IMR-90 (cell line): ENCODE data around the gene ADARB2. TPM values are rescaled to one million over a fixed set of nuclear protein-coding genes. Genes with fewer than 3 reads are reported as not detected.

ENCODE experiments used
- ATAC-seq: fragments of 200-7000 bp; cut with Tn5 transposase; 2 replicates; pipeline ENCODE4 v1.9.1; 2020; ENCODE audit warnings: low read depth, mild to moderate bottlenecking, moderate library complexity
- BruUV-seq: library from RNA; stranded (reverse); fragments of 400-500 nt; replicated peaks from 2 replicates; lab custom pipeline; 2021; lab: Mats Ljungman, UMichigan
- CTCF ChIA-PET: fragments of 300-600 bp; formaldehyde crosslinking; extraction: SDS; loops from one replicate; lab custom pipeline; 2021; ENCODE audit warnings: antibody characterized with exemption; lab: Yijun Ruan, JAX
- POLR2A ChIA-PET: fragments of 300-600 bp; sonication (Branson Sonifier 250); formaldehyde crosslinking; loops from one replicate; lab custom pipeline; 2022; ENCODE audit warnings: antibody characterized with exemption; ENCODE audit not compliant: unreplicated experiment; lab: Charles Lee
- DNase-seq: peaks from one replicate; pipeline ENCODE4 v3.0.0; 2013
- H2AFZ ChIP-seq: replicated peaks from 2 replicates; pipeline ENCODE3; 2013; ENCODE audit warnings: low read length, mild to moderate bottlenecking; ENCODE audit not compliant: poor library complexity
- H2AK5ac ChIP-seq: 2 replicates; pipeline ENCODE4 v1.6.1; 2013; ENCODE audit warnings: low read depth, low read length, inconsistent platforms
- H2AK9ac ChIP-seq: replicated peaks from 2 replicates; pipeline ENCODE3; 2013; ENCODE audit warnings: mild to moderate bottlenecking, low read depth, low read length, moderate library complexity; ENCODE audit not compliant: poor library complexity
- H2BK120ac ChIP-seq: 2 replicates; pipeline ENCODE4 v1.6.1; 2013; ENCODE audit warnings: low read depth, low read length, inconsistent platforms
- H2BK15ac ChIP-seq: 3 replicates; pipeline ENCODE4 v1.6.1; 2013; ENCODE audit warnings: low read depth, low read length, inconsistent platforms
- H2BK20ac ChIP-seq: 2 replicates; pipeline ENCODE4 v1.6.1; 2013; ENCODE audit warnings: low read depth, mild to moderate bottlenecking, inconsistent platforms, low read length, moderate library complexity
- H2BK5ac ChIP-seq: 2 replicates; pipeline ENCODE4 v1.6.1; 2013; ENCODE audit warnings: mild to moderate bottlenecking, low read depth, low read length, inconsistent platforms; ENCODE audit not compliant: poor library complexity, severe bottlenecking
- H3K14ac ChIP-seq: replicated peaks from 2 replicates; pipeline ENCODE4 v1.6.1; 2013; ENCODE audit warnings: low read depth, low read length, inconsistent platforms
- H3K18ac ChIP-seq: 2 replicates; pipeline ENCODE4 v1.6.1; 2013; ENCODE audit warnings: low read depth, low read length, control low read depth
- H3K23ac ChIP-seq: 2 replicates; pipeline ENCODE4 v1.6.1; 2013; ENCODE audit warnings: low read depth, low read length, inconsistent platforms
- H3K27ac ChIP-seq: 2 replicates; pipeline ENCODE4 v1.5.1; 2013; ENCODE audit warnings: mild to moderate bottlenecking, control low read depth, low read length; ENCODE audit not compliant: insufficient read depth
- H3K27me3 ChIP-seq: 2 replicates; pipeline ENCODE4 v1.6.1; 2013; ENCODE audit warnings: low read length; ENCODE audit not compliant: control insufficient read depth, insufficient read depth
- H3K36me3 ChIP-seq: 2 replicates; pipeline ENCODE4 v1.6.1; 2013; ENCODE audit warnings: low read length, mixed read lengths; ENCODE audit not compliant: control insufficient read depth, insufficient read depth
- H3K4ac ChIP-seq: 2 replicates; pipeline ENCODE4 v1.6.1; 2013; ENCODE audit warnings: low read depth, low read length, inconsistent platforms
- H3K4me1 ChIP-seq: 2 replicates; pipeline ENCODE4 v1.6.1; 2013; ENCODE audit warnings: low read length, mixed read lengths; ENCODE audit not compliant: control insufficient read depth, insufficient read depth
- H3K4me2 ChIP-seq: 2 replicates; pipeline ENCODE4 v1.6.1; 2013; ENCODE audit warnings: low read depth, mild to moderate bottlenecking, control low read depth, low read length, moderate library complexity
- H3K4me3 ChIP-seq: 2 replicates; pipeline ENCODE4 v1.5.1; 2013; ENCODE audit warnings: low read depth, mild to moderate bottlenecking, control low read depth, low read length, moderate library complexity; ENCODE audit not compliant: insufficient read depth
- H3K56ac ChIP-seq: 2 replicates; pipeline ENCODE4 v1.6.1; 2013; ENCODE audit warnings: low read length, inconsistent platforms; ENCODE audit not compliant: insufficient read depth; ENCODE audit errors: extremely low read depth
- H3K79me1 ChIP-seq, 2 experiments: 2 replicates each; pipeline ENCODE4 v1.6.1; 2013; ENCODE audit warnings: low read length in 2 of 2, inconsistent platforms in 1 of 2, low read depth in 1 of 2
- H3K9ac ChIP-seq: 2 replicates; pipeline ENCODE4 v1.6.1; 2013; ENCODE audit warnings: low read depth, low read length, control low read depth
- H3K9me1 ChIP-seq: 2 replicates; pipeline ENCODE4 v1.6.1; 2013; ENCODE audit warnings: low read length, inconsistent platforms; ENCODE audit not compliant: insufficient read depth
- H3K9me3 ChIP-seq: 2 replicates; pipeline ENCODE4 v1.6.1; 2013; ENCODE audit warnings: low read length; ENCODE audit not compliant: control insufficient read depth, insufficient read depth
- H4K20me1 ChIP-seq: 2 replicates; pipeline ENCODE4 v1.6.1; 2013; ENCODE audit warnings: low read length, inconsistent platforms; ENCODE audit not compliant: insufficient read depth
- H4K5ac ChIP-seq: 2 replicates; pipeline ENCODE4 v1.6.1; 2013; ENCODE audit warnings: mild to moderate bottlenecking, low read depth, low read length, control low read depth
- H4K8ac ChIP-seq, 2 experiments: 2 replicates each; pipeline ENCODE4 v1.6.1; 2013; ENCODE audit warnings: low read depth in 2 of 2, low read length in 2 of 2, control low read depth in 1 of 2, inconsistent platforms in 1 of 2
- H4K91ac ChIP-seq: 2 replicates; pipeline ENCODE4 v1.6.1; 2013; ENCODE audit warnings: low read depth, low read length, inconsistent platforms; ENCODE audit not compliant: insufficient read depth
- BHLHE40 ChIP-seq: fragments of 150-350 bp; IDR thresholded peaks from 2 replicates; pipeline ENCODE4 v1.6.1; 2016; ENCODE audit warnings: mild to moderate bottlenecking, low read depth, low read length
- CEBPB ChIP-seq: IDR thresholded peaks from 2 replicates; pipeline ENCODE4 v1.6.1; 2012; ENCODE audit warnings: low read depth, low read length, improper control_type of control experiment
- CHD1 ChIP-seq: IDR thresholded peaks from 2 replicates; pipeline ENCODE4 v1.6.1; 2012; ENCODE audit warnings: low read depth, low read length, improper control_type of control experiment
- FOS ChIP-seq: fragments of 150-350 bp; IDR thresholded peaks from 2 replicates; pipeline ENCODE4 v1.6.1; 2016; ENCODE audit warnings: low read depth, low read length
- MAFK ChIP-seq: IDR thresholded peaks from 2 replicates; pipeline ENCODE4 v1.6.1; 2012; ENCODE audit warnings: low read depth, low read length, improper control_type of control experiment
- MAZ ChIP-seq: IDR thresholded peaks from 2 replicates; pipeline ENCODE4 v1.6.1; 2012; ENCODE audit warnings: low read depth, mild to moderate bottlenecking, low read length, improper control_type of control experiment, moderate library complexity, borderline replicate concordance
- MXI1 ChIP-seq: IDR thresholded peaks from 2 replicates; pipeline ENCODE4 v1.6.1; 2012; ENCODE audit warnings: low read depth, mild to moderate bottlenecking, low read length, moderate library complexity, borderline replicate concordance
- NFE2L2 ChIP-seq: fragments of 150-350 bp; IDR thresholded peaks from 2 replicates; pipeline ENCODE4 v1.6.1; 2016; ENCODE audit warnings: low read depth, mild to moderate bottlenecking, low read length
- POLR2A ChIP-seq: IDR thresholded peaks from 2 replicates; pipeline ENCODE4 v1.6.1; 2012; ENCODE audit warnings: mild to moderate bottlenecking, low read depth, low read length
- RAD21 ChIP-seq: IDR thresholded peaks from 2 replicates; pipeline ENCODE4 v1.6.1; 2012; ENCODE audit warnings: low read length, improper control_type of control experiment
- RCOR1 ChIP-seq: IDR thresholded peaks from 2 replicates; pipeline ENCODE4 v1.6.1; 2012; ENCODE audit warnings: mild to moderate bottlenecking, low read length, improper control_type of control experiment; ENCODE audit not compliant: insufficient replicate concordance
- RFX5 ChIP-seq: IDR thresholded peaks from 2 replicates; pipeline ENCODE4 v1.8.0; 2012; ENCODE audit warnings: low read depth, mild to moderate bottlenecking, low read length, moderate library complexity
- SMC3 ChIP-seq: fragments of 150-350 bp; IDR thresholded peaks from 2 replicates; pipeline ENCODE4 v1.6.1; 2016; ENCODE audit warnings: low read depth, mild to moderate bottlenecking, antibody characterized with exemption, low read length, moderate library complexity
- WGBS, 2 experiments: methylation state at CpG; one replicate each; pipeline versions ENCODE4 v1.1.5 to v1.1.7; 2013; ENCODE audit warnings: missing lambda C conversion rate in 2 of 2; ENCODE audit not compliant: insufficient read length in 1 of 2; ENCODE audit errors: extremely low coverage in 2 of 2; 5-methylcytosine and 5-hydroxymethylcytosine counted together
- dilution Hi-C: fragments of 300-500 bp; cut with HindIII; formaldehyde crosslinking; loops from one replicate; pipeline ENCODE4 v1.14.3; 2018; ENCODE audit warnings: low sequenced_read_pairs; ENCODE audit not compliant: unreplicated experiment
- in situ Hi-C: fragments of 300-500 bp; cut with MboI; formaldehyde crosslinking; loops from 3 replicates; pipeline ENCODE4 v1.14.3; 2019; ENCODE audit warnings: low sequenced_read_pairs, inconsistent platforms, mixed read lengths
- intact Hi-C: fragments of 100-400 bp; cut with micrococcal nuclease; formaldehyde crosslinking; loops from 2 replicates; pipeline ENCODE4 v1.10.0; 2022
- polyA plus RNA-seq, 3 experiments: library from polyadenylated mRNA; depleted of rRNA; stranded (reverse); fragments of >200 nt; gene quantifications; 2 replicates each; pipeline ENCODE4 v1.2.3, GENCODE V29; 2012; ENCODE audit warnings: low replicate concordance in 1 of 3
- total RNA-seq: library from RNA; depleted of rRNA; stranded (reverse); fragments of >200 nt; gene quantifications from 2 replicates; pipeline ENCODE4 v1.2.3, GENCODE V29; 2012
- TF ChIP-seq, protein P1 (sequence below): conservative IDR thresholded peaks from 2 replicates; pipeline ENCODE4 v1.5.1; 2012; ENCODE audit warnings: mild to moderate bottlenecking, low read depth, low read length, improper control_type of control experiment
- TF ChIP-seq, protein P2 (sequence below): fragments of 150-350 bp; IDR thresholded peaks from 2 replicates; pipeline ENCODE4 v1.6.1; 2016; ENCODE audit warnings: low read depth, mild to moderate bottlenecking, low read length, moderate library complexity, borderline replicate concordance
- TF ChIP-seq, protein P3 (sequence below): fragments of 150-350 bp; IDR thresholded peaks from 2 replicates; pipeline ENCODE4 v1.6.1; 2017; ENCODE audit warnings: mild to moderate bottlenecking, antibody characterized with exemption, low read length, low read depth

The ADARB2 gene
- total and polyA plus RNA-seq, 2 of the 4 experiments (the other 2 are of a cell fraction): not detected

DNA sequence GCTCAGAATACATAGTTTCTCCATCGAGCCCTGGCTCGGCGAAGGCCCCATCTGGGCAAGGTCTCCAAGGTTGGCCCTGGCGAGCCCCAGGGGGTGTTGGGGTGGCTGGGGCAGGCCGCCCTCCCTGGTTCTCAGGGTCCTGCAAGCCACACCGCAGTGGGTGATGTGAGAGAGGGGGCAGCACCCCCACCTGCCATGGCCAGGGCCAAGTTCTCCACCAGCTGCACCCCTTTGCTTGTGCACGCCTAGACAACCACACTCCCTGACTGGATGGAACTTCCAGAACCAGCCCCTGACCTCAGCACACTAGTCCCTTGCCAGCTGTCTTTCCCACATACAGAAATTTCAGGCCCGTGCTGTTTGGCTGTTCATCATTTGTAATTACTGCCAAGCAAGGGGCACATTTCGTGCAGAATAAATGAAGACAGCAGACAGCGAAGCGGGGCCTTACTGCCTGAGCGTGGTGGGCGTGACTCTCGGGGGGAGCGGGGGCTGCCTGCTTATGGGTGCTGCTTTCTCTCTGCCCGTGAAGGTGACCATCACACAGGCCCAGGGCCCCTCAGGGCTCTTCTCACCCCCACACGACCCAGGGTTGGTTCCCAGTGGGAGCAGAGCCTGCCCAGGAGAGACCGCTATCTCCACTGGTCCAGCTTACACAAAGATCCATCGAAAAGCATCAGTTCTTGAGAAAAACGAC lies 85.9 kb downstream of the ADARB2 start:
- intact Hi-C loops: no loop called here
- H4K5ac ChIP-seq: no peak overlapping the region
- DNase-seq (no peak), ATAC-seq (no peak)
- CTCF ChIA-PET: no interaction called here
- H3K4ac ChIP-seq: no peak overlapping the region
- H2AFZ ChIP-seq: no peak overlapping the region
- 59% methylated on average over 5 of the region's 20 CpGs; no CpG with 5 or more reads in 1 of the 2 experiments for WGBS, 2 experiments
- H3K4me1 ChIP-seq: no peaks in the 10 kb centered on the region
- no peak overlapping the region for H2AK9ac ChIP-seq
- H3K27ac ChIP-seq: no peak overlapping the region
- BruUV-seq: no TSS peak
- no peak overlapping the region for H2BK5ac ChIP-seq
- no peak overlapping the region for H2BK120ac ChIP-seq
- no peak overlapping the region for H2BK20ac ChIP-seq
- POLR2A ChIA-PET: no interaction called here
- H4K20me1 ChIP-seq: no peaks in the 10 kb centered on the region
- in situ Hi-C loops: no loop called here
- no peak overlapping the region for H4K91ac ChIP-seq
- no peak overlapping the region for H3K18ac ChIP-seq
- no peak overlapping the region for H3K4me2 ChIP-seq
- H4K8ac ChIP-seq: no peak overlapping the region
- H3K56ac ChIP-seq: no peak overlapping the region
- H3K79me1 ChIP-seq: no peaks in the 10 kb centered on the region
- no peak overlapping the region for H2AK5ac ChIP-seq
- H3K23ac ChIP-seq: no peak overlapping the region
- H3K36me3 ChIP-seq: no peaks in the 10 kb centered on the region
- H2BK15ac ChIP-seq: no peak overlapping the region
- TF ChIP-seq BHLHE40 (no peak), CHD1 (no peak), MAFK (no peak), RFX5 (no peak), MXI1 (no peak), NFE2L2 (no peak), CEBPB (no peak), RCOR1 (no peak), MAZ (no peak), SMC3 (no peak), RAD21 (no peak), POLR2A (no peak), FOS (no peak)
- TF ChIP-seq, protein P1, sequence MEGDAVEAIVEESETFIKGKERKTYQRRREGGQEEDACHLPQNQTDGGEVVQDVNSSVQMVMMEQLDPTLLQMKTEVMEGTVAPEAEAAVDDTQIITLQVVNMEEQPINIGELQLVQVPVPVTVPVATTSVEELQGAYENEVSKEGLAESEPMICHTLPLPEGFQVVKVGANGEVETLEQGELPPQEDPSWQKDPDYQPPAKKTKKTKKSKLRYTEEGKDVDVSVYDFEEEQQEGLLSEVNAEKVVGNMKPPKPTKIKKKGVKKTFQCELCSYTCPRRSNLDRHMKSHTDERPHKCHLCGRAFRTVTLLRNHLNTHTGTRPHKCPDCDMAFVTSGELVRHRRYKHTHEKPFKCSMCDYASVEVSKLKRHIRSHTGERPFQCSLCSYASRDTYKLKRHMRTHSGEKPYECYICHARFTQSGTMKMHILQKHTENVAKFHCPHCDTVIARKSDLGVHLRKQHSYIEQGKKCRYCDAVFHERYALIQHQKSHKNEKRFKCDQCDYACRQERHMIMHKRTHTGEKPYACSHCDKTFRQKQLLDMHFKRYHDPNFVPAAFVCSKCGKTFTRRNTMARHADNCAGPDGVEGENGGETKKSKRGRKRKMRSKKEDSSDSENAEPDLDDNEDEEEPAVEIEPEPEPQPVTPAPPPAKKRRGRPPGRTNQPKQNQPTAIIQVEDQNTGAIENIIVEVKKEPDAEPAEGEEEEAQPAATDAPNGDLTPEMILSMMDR: no peak
- TF ChIP-seq, protein P2, sequence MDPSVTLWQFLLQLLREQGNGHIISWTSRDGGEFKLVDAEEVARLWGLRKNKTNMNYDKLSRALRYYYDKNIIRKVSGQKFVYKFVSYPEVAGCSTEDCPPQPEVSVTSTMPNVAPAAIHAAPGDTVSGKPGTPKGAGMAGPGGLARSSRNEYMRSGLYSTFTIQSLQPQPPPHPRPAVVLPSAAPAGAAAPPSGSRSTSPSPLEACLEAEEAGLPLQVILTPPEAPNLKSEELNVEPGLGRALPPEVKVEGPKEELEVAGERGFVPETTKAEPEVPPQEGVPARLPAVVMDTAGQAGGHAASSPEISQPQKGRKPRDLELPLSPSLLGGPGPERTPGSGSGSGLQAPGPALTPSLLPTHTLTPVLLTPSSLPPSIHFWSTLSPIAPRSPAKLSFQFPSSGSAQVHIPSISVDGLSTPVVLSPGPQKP: no peak
- TF ChIP-seq, protein P3, sequence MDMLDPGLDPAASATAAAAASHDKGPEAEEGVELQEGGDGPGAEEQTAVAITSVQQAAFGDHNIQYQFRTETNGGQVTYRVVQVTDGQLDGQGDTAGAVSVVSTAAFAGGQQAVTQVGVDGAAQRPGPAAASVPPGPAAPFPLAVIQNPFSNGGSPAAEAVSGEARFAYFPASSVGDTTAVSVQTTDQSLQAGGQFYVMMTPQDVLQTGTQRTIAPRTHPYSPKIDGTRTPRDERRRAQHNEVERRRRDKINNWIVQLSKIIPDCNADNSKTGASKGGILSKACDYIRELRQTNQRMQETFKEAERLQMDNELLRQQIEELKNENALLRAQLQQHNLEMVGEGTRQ: no peak
- H3K9me3 ChIP-seq: peaks cover 44% of the 10 kb centered on the region
- H3K4me3 ChIP-seq: no peak overlapping the region
- H3K14ac ChIP-seq: no peak overlapping the region
- dilution Hi-C loops: no loop called here
- no peaks in the 10 kb centered on the region for H3K9me1 ChIP-seq
- no peak overlapping the region for H3K9ac ChIP-seq
- H3K27me3 ChIP-seq: no peaks in the 10 kb centered on the region
